H9 (cell line): ENCODE measurements around the gene GYPB. TPM values are rescaled to one million over a fixed set of nuclear protein-coding genes. Genes with fewer than 3 reads are reported as not detected.
"Not testable (repeated sequence)": the region's sequence is repeated elsewhere in the genome, so short reads cannot be mapped to it uniquely, and the experiment has no call there.

ENCODE experiments used
- DNase-seq: peaks from one replicate; pipeline ENCODE4 v3.0.0-alpha.2; 2017
- H2AFZ ChIP-seq: one replicate; pipeline ENCODE4 v1.6.1; 2013; ENCODE audit warnings: mild to moderate bottlenecking, low read length, control low read depth, moderate library complexity
- H2AK5ac ChIP-seq: 2 replicates; pipeline ENCODE4 v1.6.1; 2013; ENCODE audit warnings: low read length, control low read depth, mixed read lengths; ENCODE audit not compliant: insufficient read length
- H2BK120ac ChIP-seq: one replicate; pipeline ENCODE4 v1.6.1; 2013; ENCODE audit warnings: low read depth, mild to moderate bottlenecking, low read length, control low read depth, inconsistent platforms; ENCODE audit not compliant: poor library complexity, severe bottlenecking
- H2BK12ac ChIP-seq: 2 replicates; pipeline ENCODE4 v1.6.1; 2013; ENCODE audit warnings: low read length, control low read depth, mixed read lengths, low read depth; ENCODE audit not compliant: insufficient read length
- H2BK15ac ChIP-seq: 2 replicates; pipeline ENCODE4 v1.6.1; 2013; ENCODE audit warnings: low read depth, low read length, control low read depth
- H2BK20ac ChIP-seq: one replicate; pipeline ENCODE4 v1.6.1; 2013; ENCODE audit warnings: low read depth, mild to moderate bottlenecking, low read length, control low read depth, inconsistent platforms; ENCODE audit not compliant: poor library complexity, severe bottlenecking
- H2BK5ac ChIP-seq: 2 replicates; pipeline ENCODE4 v1.6.1; 2013; ENCODE audit warnings: low read length, control low read depth, mixed read lengths; ENCODE audit not compliant: insufficient read length
- H3K14ac ChIP-seq: 2 replicates; pipeline ENCODE4 v1.6.1; 2013; ENCODE audit warnings: low read length, control low read depth; ENCODE audit not compliant: insufficient read depth
- H3K18ac ChIP-seq: 2 replicates; pipeline ENCODE4 v1.6.1; 2013; ENCODE audit warnings: low read depth, mild to moderate bottlenecking, mixed read lengths, low read length, control low read depth; ENCODE audit not compliant: insufficient read length
- H3K23ac ChIP-seq: 2 replicates; pipeline ENCODE4 v1.6.1; 2013; ENCODE audit warnings: low read length, control low read depth, mixed read lengths, low read depth; ENCODE audit not compliant: insufficient read length
- H3K23me2 ChIP-seq: 2 replicates; pipeline ENCODE4 v1.6.1; 2013; ENCODE audit warnings: low read depth, mild to moderate bottlenecking, mixed read lengths, low read length, control low read depth; ENCODE audit not compliant: insufficient read length, poor library complexity, severe bottlenecking
- H3K27ac ChIP-seq: 2 replicates; pipeline ENCODE4 v1.5.1; 2013; ENCODE audit warnings: low read length, control low read depth, mixed read lengths, low read depth; ENCODE audit not compliant: insufficient read length
- H3K27me3 ChIP-seq: 2 replicates; pipeline ENCODE4 v1.6.1; 2013; ENCODE audit warnings: low read length, control low read depth, inconsistent platforms; ENCODE audit not compliant: insufficient read depth
- H3K4ac ChIP-seq: 2 replicates; pipeline ENCODE4 v1.6.1; 2013; ENCODE audit warnings: low read depth, mild to moderate bottlenecking, control low read depth, inconsistent platforms, low read length, moderate library complexity
- H3K4me1 ChIP-seq: 2 replicates; pipeline ENCODE4 v1.6.1; 2013; ENCODE audit warnings: low read length, control low read depth, inconsistent platforms; ENCODE audit not compliant: insufficient read depth
- H3K4me2 ChIP-seq: 2 replicates; pipeline ENCODE4 v1.6.1; 2013; ENCODE audit warnings: low read length, control low read depth, mixed read lengths; ENCODE audit not compliant: insufficient read length, insufficient read depth
- H3K56ac ChIP-seq: 2 replicates; pipeline ENCODE4 v1.6.1; 2013; ENCODE audit warnings: low read depth, mild to moderate bottlenecking, mixed read lengths, low read length, control low read depth; ENCODE audit not compliant: insufficient read length
- H3K79me1 ChIP-seq: 2 replicates; pipeline ENCODE4 v1.6.1; 2013; ENCODE audit warnings: low read depth, mild to moderate bottlenecking, moderate library complexity, low read length, control low read depth, inconsistent platforms; ENCODE audit not compliant: insufficient read depth, poor library complexity, severe bottlenecking
- H3K79me2 ChIP-seq: 2 replicates; pipeline ENCODE4 v1.6.1; 2013; ENCODE audit warnings: low read length, control low read depth, inconsistent platforms; ENCODE audit not compliant: insufficient read depth
- H3K9ac ChIP-seq: 2 replicates; pipeline ENCODE4 v1.6.1; 2013; ENCODE audit warnings: low read length, control low read depth, mixed read lengths; ENCODE audit not compliant: insufficient read length; ENCODE audit errors: extremely low read depth
- H3K9me3 ChIP-seq: one replicate; pipeline ENCODE4 v1.6.1; 2013; ENCODE audit warnings: low read depth, low read length, inconsistent platforms; ENCODE audit not compliant: control insufficient read depth
- H3T11ph ChIP-seq: one replicate; pipeline ENCODE4 v1.6.1; 2013; ENCODE audit warnings: mild to moderate bottlenecking, low read length, control low read depth, inconsistent platforms
- H4K20me1 ChIP-seq: one replicate; pipeline ENCODE4 v1.6.1; 2013; ENCODE audit not compliant: control insufficient read depth, insufficient read length, insufficient read depth
- H4K5ac ChIP-seq: 2 replicates; pipeline ENCODE4 v1.6.1; 2013; ENCODE audit warnings: low read depth, mild to moderate bottlenecking, mixed read lengths, low read length, control low read depth; ENCODE audit not compliant: insufficient read length
- H4K8ac ChIP-seq: replicated peaks from 2 replicates; pipeline ENCODE4 v1.6.1; 2013; ENCODE audit warnings: low read length, control low read depth, mixed read lengths, low read depth; ENCODE audit not compliant: insufficient read length
- H4K91ac ChIP-seq: 2 replicates; pipeline ENCODE4 v1.6.1; 2013; ENCODE audit warnings: low read depth, mild to moderate bottlenecking, moderate library complexity, mixed read lengths, low read length, control low read depth; ENCODE audit not compliant: insufficient read length
- H3K27ac Mint-ChIP-seq, 3 experiments: 2 replicates in 2 of 3; 3 replicates in 1 of 3; pipeline ENCODE4 v1.8.0; 2020 to 2021; ENCODE audit warnings: mixed read lengths in 3 of 3, mild to moderate bottlenecking in 1 of 3, moderate library complexity in 1 of 3
- H3K27me3 Mint-ChIP-seq: 2 replicates; pipeline ENCODE4 v1.8.0; 2021; ENCODE audit warnings: low read depth, mild to moderate bottlenecking, moderate library complexity, mixed read lengths
- H3K36me3 Mint-ChIP-seq, 3 experiments: 2 replicates in 2 of 3; 3 replicates in 1 of 3; pipeline ENCODE4 v1.8.0; 2020 to 2021; ENCODE audit warnings: low read depth in 3 of 3, mixed read lengths in 3 of 3; ENCODE audit not compliant: insufficient read depth in 1 of 3
- H3K4me1 Mint-ChIP-seq, 2 experiments: 2 replicates each; pipeline ENCODE4 v1.8.0; 2020; ENCODE audit warnings: mixed read lengths in 2 of 2
- H3K4me3 Mint-ChIP-seq, 2 experiments: 2 replicates in 1 of 2; 3 replicates in 1 of 2; pipeline ENCODE4 v1.8.0; 2020 to 2021; ENCODE audit warnings: mild to moderate bottlenecking in 2 of 2, mixed read lengths in 2 of 2, moderate library complexity in 1 of 2
- H3K9me3 Mint-ChIP-seq, 2 experiments: 2 replicates in 1 of 2; 3 replicates in 1 of 2; pipeline ENCODE4 v1.8.0; 2020; ENCODE audit warnings: mild to moderate bottlenecking in 2 of 2, mixed read lengths in 2 of 2, moderate library complexity in 1 of 2
- CTCF ChIP-seq: fragments of 200-600 bp; sonication (generic); conservative IDR thresholded peaks from 3 replicates; pipeline ENCODE4 v1.8.0; 2021; ENCODE audit warnings: antibody characterized with exemption, mild to moderate bottlenecking
- WGBS: extraction: QIAGEN DNeasy Blood & Tissue Kit; methylation state at CpG from one replicate; pipeline ENCODE4 v1.1.7; 2013; ENCODE audit warnings: missing lambda C conversion rate, low lambda C conversion rate, mixed read lengths; ENCODE audit not compliant: insufficient read length; ENCODE audit errors: extremely low coverage; 5-methylcytosine and 5-hydroxymethylcytosine counted together
- total RNA-seq: library from RNA; stranded (reverse); gene quantifications from 2 replicates; pipeline ENCODE4 v1.2.1, GENCODE V29; 2021

The GYPB gene
- total RNA-seq, 1 experiment from 2014 or later, result not detected

DNA sequence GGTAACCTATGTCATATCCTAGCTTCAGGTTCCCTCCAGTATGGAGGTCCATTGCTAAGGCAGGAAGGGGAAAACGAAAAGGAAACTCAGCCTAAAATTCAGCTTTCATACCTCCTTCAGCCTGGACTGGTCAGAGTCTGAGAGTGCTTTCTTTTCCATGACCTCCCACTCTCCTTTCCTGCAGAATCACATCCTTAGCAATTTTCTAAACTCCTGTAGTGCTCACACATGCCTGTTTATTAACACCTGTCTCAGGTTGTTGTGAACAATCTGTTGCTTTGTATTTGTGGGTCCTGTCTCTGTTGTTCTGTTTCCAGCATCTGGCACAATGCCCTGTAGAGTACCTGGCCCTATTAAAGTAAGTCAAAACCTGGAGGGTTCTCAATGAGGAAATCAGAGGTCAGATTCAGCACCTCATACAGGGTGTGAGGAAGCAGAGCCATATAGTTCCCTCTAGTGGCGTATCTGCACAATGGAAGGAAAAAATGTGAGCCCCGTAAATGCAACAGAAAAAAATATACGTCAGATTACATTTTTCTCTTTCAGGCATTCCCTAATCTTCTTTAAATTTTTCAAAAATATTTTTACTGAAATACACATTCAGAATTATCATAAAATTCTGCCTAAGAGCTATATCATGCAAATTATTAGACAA, 2.3 kb upstream of the GYPB start:
- not testable (repeated sequence) for H3K23me2 ChIP-seq, H2BK20ac ChIP-seq, H2AFZ ChIP-seq, H3K27ac ChIP-seq, H4K5ac ChIP-seq, H3K9me3 ChIP-seq, H3K27me3 Mint-ChIP-seq, H3K4ac ChIP-seq, H3K79me1 ChIP-seq, H2BK12ac ChIP-seq, H3K9ac ChIP-seq, H2BK120ac ChIP-seq, H3K36me3 Mint-ChIP-seq, H3K4me1 Mint-ChIP-seq, H3K18ac ChIP-seq, H3K4me3 Mint-ChIP-seq, H3K4me2 ChIP-seq, H3T11ph ChIP-seq, H3K27ac Mint-ChIP-seq, H4K20me1 ChIP-seq, H3K23ac ChIP-seq, H3K14ac ChIP-seq, H3K79me2 ChIP-seq, H4K8ac ChIP-seq, H3K56ac ChIP-seq, H2AK5ac ChIP-seq, H2BK15ac ChIP-seq, H3K27me3 ChIP-seq, H2BK5ac ChIP-seq, H3K4me1 ChIP-seq, H4K91ac ChIP-seq, H3K9me3 Mint-ChIP-seq
- no CpG with 5 or more reads among the region's 4 CpGs for WGBS
- peak; percentile 76 for TF ChIP-seq CTCF
- DNase-seq, result peak; percentile 26

GRCh38 chr4:144018223-144019000, 768 bp downstream of the GYPB start:
- H3K27me3 ChIP-seq, H2BK5ac ChIP-seq, H3K9ac ChIP-seq, H2BK12ac ChIP-seq, H3K23me2 ChIP-seq, H3K27ac ChIP-seq, H3K23ac ChIP-seq, H3K4me1 Mint-ChIP-seq, H3K56ac ChIP-seq, H3T11ph ChIP-seq, DNase-seq, H3K79me1 ChIP-seq, H3K9me3 Mint-ChIP-seq, H4K20me1 ChIP-seq, H3K14ac ChIP-seq, H2AK5ac ChIP-seq, H3K9me3 ChIP-seq, H3K4ac ChIP-seq, H3K18ac ChIP-seq, H4K5ac ChIP-seq, H3K27ac Mint-ChIP-seq, H3K79me2 ChIP-seq, H2BK20ac ChIP-seq, H3K4me2 ChIP-seq, H2BK120ac ChIP-seq, H2BK15ac ChIP-seq, H3K27me3 Mint-ChIP-seq, H3K36me3 Mint-ChIP-seq, H3K4me3 Mint-ChIP-seq, H2AFZ ChIP-seq, H4K91ac ChIP-seq, H3K4me1 ChIP-seq, H4K8ac ChIP-seq: not testable (repeated sequence)
- no CpG with 5 or more reads among the region's 3 CpGs for WGBS
